HepG2 (cell line): ENCODE measurements around the gene SCN8A. TPM values are rescaled to one million over a fixed set of nuclear protein-coding genes. Genes with fewer than 3 reads are reported as not detected.

Experiments used
- ATAC-seq: fragments of 200-7000 bp; cut with Tn5 transposase; 3 replicates; pipeline ENCODE4 v1.9.1; 2020; ENCODE audit warnings: mild to moderate bottlenecking, moderate library complexity
- BruUV-seq: library from RNA; stranded (reverse); fragments of 400-500 nt; replicated peaks from 2 replicates; lab custom pipeline; 2021; lab: Mats Ljungman, UMichigan
- CTCF ChIA-PET: fragments of 300-600 bp; formaldehyde crosslinking; extraction: SDS; loops from one replicate; lab custom pipeline; 2021; ENCODE audit warnings: low total read pairs, inconsistent platforms, low intra/inter-chr PET ratio; lab: Yijun Ruan, JAX
- POLR2A ChIA-PET: fragments of 350-600 bp; sonication (Branson Sonifier 250); formaldehyde crosslinking; loops from one replicate; lab custom pipeline; 2020; ENCODE audit warnings: antibody characterized with exemption, inconsistent platforms; lab: Yijun Ruan, JAX
- DNase-seq: peaks from one replicate; pipeline ENCODE4 v3.0.0-alpha.2; 2015; ENCODE audit warnings: low spot score
- FAIRE-seq: peaks from 3 replicates; lab custom pipeline; 2011; peaks lifted over from hg19 to GRCh38; lab: Jason Lieb, UNC
- H2AFZ ChIP-seq: one replicate; pipeline ENCODE4 v1.6.1; 2011; ENCODE audit warnings: low read length, inconsistent platforms
- H3K27ac ChIP-seq: fragments of 300-600 bp; 3 replicates; pipeline ENCODE4 v1.8.0; 2011; ENCODE audit warnings: mixed run types, mild to moderate bottlenecking, mixed read lengths, low read length, inconsistent platforms; ENCODE audit not compliant: insufficient read depth; ENCODE audit errors: extremely low read length
- H3K27me3 ChIP-seq, 2 experiments: fragments of 200-600 bp in 1 of 2; 2 replicates in 1 of 2; 3 replicates in 1 of 2; pipeline versions ENCODE4 v1.6.0 to v1.8.0; 2011; ENCODE audit warnings: low read length in 2 of 2, mild to moderate bottlenecking in 2 of 2, moderate library complexity in 2 of 2, inconsistent platforms in 1 of 2; ENCODE audit not compliant: insufficient read depth in 2 of 2, control insufficient read depth in 1 of 2
- H3K36me3 ChIP-seq, 2 experiments: fragments of 200-600 bp in 1 of 2; replicated peaks in 1 of 2; 2 replicates in 1 of 2; 3 replicates in 1 of 2; pipeline versions ENCODE4 v1.5.1 to v1.8.0; 2011; ENCODE audit warnings: low read length in 2 of 2, inconsistent platforms in 1 of 2; ENCODE audit not compliant: insufficient read depth in 2 of 2, control insufficient read depth in 1 of 2
- H3K4me1 ChIP-seq: 2 replicates; pipeline ENCODE4 v1.5.1; 2012; ENCODE audit warnings: low read length, inconsistent platforms; ENCODE audit not compliant: insufficient read depth
- H3K4me2 ChIP-seq: 2 replicates; pipeline ENCODE4 v1.6.0; 2011; ENCODE audit warnings: low read depth, low read length, inconsistent platforms
- H3K4me3 ChIP-seq, 3 experiments: fragments of 200-600 bp in 1 of 3; sonication (generic), shearing (Covaris generic) in 1 of 3; replicated peaks in 1 of 3; 2 replicates each; pipeline ENCODE4 v1.5.1; 2011 to 2016; ENCODE audit warnings: low read length in 3 of 3, inconsistent platforms in 2 of 3, low read depth in 2 of 3, mild to moderate bottlenecking in 2 of 3, control low read depth in 1 of 3, mixed read lengths in 1 of 3; ENCODE audit not compliant: insufficient read depth in 1 of 3
- H3K79me2 ChIP-seq: one replicate; pipeline ENCODE4 v1.6.1; 2011; ENCODE audit warnings: low read length, inconsistent platforms; ENCODE audit not compliant: insufficient read depth
- H3K9ac ChIP-seq: 2 replicates; pipeline ENCODE4 v1.6.0; 2011; ENCODE audit warnings: mild to moderate bottlenecking, low read depth, low read length, inconsistent platforms; ENCODE audit not compliant: insufficient read depth
- H3K9me3 ChIP-seq: 2 replicates; pipeline ENCODE4 v1.5.1; 2012; ENCODE audit warnings: mild to moderate bottlenecking, low read length
- H4K20me1 ChIP-seq: 2 replicates; pipeline ENCODE4 v1.6.0; 2011; ENCODE audit warnings: inconsistent platforms, mild to moderate bottlenecking, low read length, moderate library complexity; ENCODE audit not compliant: insufficient read depth
- ERF ChIP-seq: IDR thresholded peaks from 2 replicates; pipeline ENCODE4 v1.6.1; 2018; ENCODE audit warnings: missing biosample characterization, missing genetic modification reagents
- MAFF ChIP-seq: IDR thresholded peaks from 2 replicates; pipeline ENCODE4 v1.6.1; 2011; ENCODE audit warnings: low read depth, low read length, improper control_type of control experiment
- MAFK ChIP-seq, 2 experiments: IDR thresholded peaks in 1 of 2; conservative IDR thresholded peaks in 1 of 2; 2 replicates each; pipeline ENCODE4 v1.6.1; 2011; ENCODE audit warnings: improper control_type of control experiment in 2 of 2, low read length in 2 of 2
- ZNF746 ChIP-seq: sonication (generic); formaldehyde crosslinking; IDR thresholded peaks from 2 replicates; pipeline ENCODE4 v1.8.0; 2022; ENCODE audit warnings: mild to moderate bottlenecking, missing genetic modification reagents
- ZSCAN12 ChIP-seq: sonication (generic); formaldehyde crosslinking; IDR thresholded peaks from 2 replicates; pipeline ENCODE4 v1.9.0; 2021; ENCODE audit warnings: mild to moderate bottlenecking, missing genetic modification reagents
- WGBS: methylation state at CpG from one replicate; pipeline ENCODE4 v1.1.6; 2017; ENCODE audit warnings: low lambda C conversion rate; 5-methylcytosine and 5-hydroxymethylcytosine counted together
- in situ Hi-C: cut with HindIII; loops from 2 replicates; pipeline ENCODE4 v1.10.0; 2017; ENCODE audit warnings: low pct_unique_long_range_greater_than_20kb; ENCODE audit not compliant: extremely low pct_ligation_motif_present
- intact Hi-C: fragments of 100-400 bp; cut with micrococcal nuclease; formaldehyde crosslinking; loops from one replicate; pipeline ENCODE4 v1.10.0; 2022; ENCODE audit not compliant: unreplicated experiment
- polyA plus RNA-seq, 8 experiments: library from polyadenylated mRNA; depleted of rRNA in 3 of 8; stranded (reverse) in 7 of 8; unstranded in 1 of 8; fragments of >200 nt; fragmentation: Illumina TruSeq in 4 of 8; extraction: Trizol in 4 of 8; gene quantifications; 2 replicates each; pipeline versions ENCODE4 v1.2.1 to v1.2.3, GENCODE V29; 2011 to 2016; ENCODE audit warnings: low read depth in 4 of 8, missing spikeins in 1 of 8, mixed read lengths in 1 of 8; ENCODE audit not compliant: insufficient read depth in 1 of 8
- total RNA-seq, 5 experiments: library from RNA; depleted of rRNA; stranded (reverse); fragments of >200 nt; fragmentation: Illumina TruSeq; extraction: Trizol; gene quantifications; 2 replicates each; pipeline ENCODE4 v1.2.3, GENCODE V29; 2016; ENCODE audit warnings: low read depth in 1 of 5
- TF ChIP-seq, protein P1 (sequence below): sonication (generic); formaldehyde crosslinking; IDR thresholded peaks from 2 replicates; pipeline ENCODE4 v1.4.0; 2020; ENCODE audit warnings: missing genetic modification reagents

SCN8A gene
- total and polyA plus RNA-seq, 2 of the 13 experiments (the other 11 are each of a cell fraction or from before 2014, with no cell fraction given) = 0.57 to 1.4 TPM

DNA sequence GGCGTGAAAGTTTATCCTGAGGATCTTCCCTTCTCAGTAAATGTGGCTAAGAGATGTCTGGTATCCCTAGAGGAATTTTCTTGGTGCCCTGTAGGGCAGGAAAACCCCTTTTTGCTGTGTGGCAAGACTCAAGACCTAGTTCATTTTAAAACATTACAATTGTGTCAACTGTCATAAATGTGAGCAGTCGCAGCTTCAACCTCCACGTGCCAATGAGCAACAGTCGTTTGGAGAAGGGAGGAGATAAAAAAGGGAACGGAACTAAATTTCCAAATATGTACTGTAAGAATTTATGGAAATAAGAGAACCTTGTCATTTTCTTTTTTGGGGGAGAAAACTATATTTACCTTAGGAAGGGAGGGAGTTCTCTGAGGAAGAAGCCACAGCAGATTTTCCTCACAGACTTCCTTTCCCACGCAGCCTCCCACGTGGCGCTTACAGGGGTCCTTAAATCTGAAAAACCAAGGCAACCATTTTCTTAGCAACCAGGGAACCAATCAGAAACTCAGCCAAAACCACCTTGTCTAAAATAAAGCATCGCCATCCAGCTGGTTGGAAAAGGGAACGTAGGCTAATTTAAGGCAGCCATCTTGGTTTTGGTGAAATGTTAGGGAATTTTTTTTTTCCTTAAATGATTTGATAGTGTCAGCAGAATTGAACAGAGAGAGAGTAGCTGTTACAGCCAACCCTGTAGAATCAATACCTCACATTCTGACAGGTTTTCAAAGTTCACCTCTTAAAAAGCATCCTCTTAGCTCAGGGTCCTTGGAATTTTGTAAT is 158.4 kb downstream of the SCN8A start:
- no peak for FAIRE-seq

More for the DNA sequence above, 158.4 kb downstream of the SCN8A start:
- Histone ChIP-seq H3K9me3 (no peaks in the 10 kb centered on the region), H2AFZ (no peak overlapping the region), H3K27ac (no peak overlapping the region), H3K36me3 (no peaks in the 10 kb centered on the region), H4K20me1 (no peaks in the 10 kb centered on the region), H3K4me2 (no peak overlapping the region), H3K4me3 (no peak overlapping the region), H3K27me3 (no peaks in the 10 kb centered on the region), H3K9ac (no peak overlapping the region), H3K79me2 (no peaks in the 10 kb centered on the region), H3K4me1 (peaks cover 4% of the 10 kb centered on the region)
- WGBS = 83% methylated on average over 10 of the region's 10 CpGs
- CTCF ChIA-PET = no interaction called here
- DNase-seq (no peak), ATAC-seq (no peak)
- POLR2A ChIA-PET = no interaction called here
- intact Hi-C loops = no loop called here
- BruUV-seq = no TSS peak
- in situ Hi-C loops = no loop called here
- TF ChIP-seq, protein P1, sequence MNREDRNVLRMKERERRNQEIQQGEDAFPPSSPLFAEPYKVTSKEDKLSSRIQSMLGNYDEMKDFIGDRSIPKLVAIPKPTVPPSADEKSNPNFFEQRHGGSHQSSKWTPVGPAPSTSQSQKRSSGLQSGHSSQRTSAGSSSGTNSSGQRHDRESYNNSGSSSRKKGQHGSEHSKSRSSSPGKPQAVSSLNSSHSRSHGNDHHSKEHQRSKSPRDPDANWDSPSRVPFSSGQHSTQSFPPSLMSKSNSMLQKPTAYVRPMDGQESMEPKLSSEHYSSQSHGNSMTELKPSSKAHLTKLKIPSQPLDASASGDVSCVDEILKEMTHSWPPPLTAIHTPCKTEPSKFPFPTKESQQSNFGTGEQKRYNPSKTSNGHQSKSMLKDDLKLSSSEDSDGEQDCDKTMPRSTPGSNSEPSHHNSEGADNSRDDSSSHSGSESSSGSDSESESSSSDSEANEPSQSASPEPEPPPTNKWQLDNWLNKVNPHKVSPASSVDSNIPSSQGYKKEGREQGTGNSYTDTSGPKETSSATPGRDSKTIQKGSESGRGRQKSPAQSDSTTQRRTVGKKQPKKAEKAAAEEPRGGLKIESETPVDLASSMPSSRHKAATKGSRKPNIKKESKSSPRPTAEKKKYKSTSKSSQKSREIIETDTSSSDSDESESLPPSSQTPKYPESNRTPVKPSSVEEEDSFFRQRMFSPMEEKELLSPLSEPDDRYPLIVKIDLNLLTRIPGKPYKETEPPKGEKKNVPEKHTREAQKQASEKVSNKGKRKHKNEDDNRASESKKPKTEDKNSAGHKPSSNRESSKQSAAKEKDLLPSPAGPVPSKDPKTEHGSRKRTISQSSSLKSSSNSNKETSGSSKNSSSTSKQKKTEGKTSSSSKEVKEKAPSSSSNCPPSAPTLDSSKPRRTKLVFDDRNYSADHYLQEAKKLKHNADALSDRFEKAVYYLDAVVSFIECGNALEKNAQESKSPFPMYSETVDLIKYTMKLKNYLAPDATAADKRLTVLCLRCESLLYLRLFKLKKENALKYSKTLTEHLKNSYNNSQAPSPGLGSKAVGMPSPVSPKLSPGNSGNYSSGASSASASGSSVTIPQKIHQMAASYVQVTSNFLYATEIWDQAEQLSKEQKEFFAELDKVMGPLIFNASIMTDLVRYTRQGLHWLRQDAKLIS = no peak
- TF ChIP-seq ZNF746 (CRISPR knock-in tag) (no peak), MAFK (conservative IDR thresholded peaks at IDR 0.05 in 1 of 2, IDR thresholded peaks at IDR 0.05 in 1 of 2; ENCODE audit: low read length in 2 of 2) (peak; percentile 32 to 73; a peak in 3 of 4 replicates), ERF (no peak), ZSCAN12 (CRISPR knock-in tag) (no peak), MAFF (peak; percentile 43; the same call in 1 of the 2 replicates)
